Measurements from ENCODE around the gene KIF21B. TPM values are rescaled to one million over a fixed set of nuclear protein-coding genes. Genes with fewer than 3 reads are reported as not detected.

The KIF21B gene
- total and polyA plus RNA-seq, 9 of the 15 experiments (the other 6 are each of a cell fraction or from before 2014, with no cell fraction given), result 0.46 to 13.4 (median 5.9) TPM

DNA sequence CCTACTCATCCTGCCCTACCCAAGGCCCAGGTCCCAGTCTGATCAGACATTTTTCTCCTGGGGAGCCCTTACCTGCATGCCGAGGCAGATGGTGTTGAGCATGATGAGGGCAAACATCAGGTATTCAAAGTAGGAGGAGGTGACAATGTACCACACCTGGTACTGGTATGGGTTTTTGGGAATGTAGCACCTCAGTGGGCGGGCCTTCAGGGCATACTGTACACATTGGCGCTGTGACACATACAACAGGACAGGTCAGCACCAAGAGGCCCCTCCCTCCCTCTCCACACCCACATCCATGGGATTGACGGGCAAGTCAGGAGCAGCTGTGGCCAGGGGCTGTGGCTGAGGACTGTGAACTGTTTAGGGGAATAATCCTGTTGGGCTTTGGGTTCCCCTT lies 37.1 kb upstream of the KIF21B start (continued):
- TF ChIP-seq SMARCB1 (IDR thresholded peaks at IDR 0.05; ENCODE audit: insufficient read length, low read depth) (no peak), L3MBTL2 (IDR thresholded peaks at IDR 0.05) (no peak), ETS2 (tag; IDR thresholded peaks at IDR 0.05; ENCODE audit: borderline replicate concordance, poor library complexity, severe bottlenecking) (no peak), HDAC3 (IDR thresholded peaks at IDR 0.05; ENCODE audit: borderline replicate concordance, partially characterized antibody) (no peak), HNRNPUL1 (IDR thresholded peaks at IDR 0.05; ENCODE audit: low read length) (no peak)
- TF ChIP-seq, protein P1, sequence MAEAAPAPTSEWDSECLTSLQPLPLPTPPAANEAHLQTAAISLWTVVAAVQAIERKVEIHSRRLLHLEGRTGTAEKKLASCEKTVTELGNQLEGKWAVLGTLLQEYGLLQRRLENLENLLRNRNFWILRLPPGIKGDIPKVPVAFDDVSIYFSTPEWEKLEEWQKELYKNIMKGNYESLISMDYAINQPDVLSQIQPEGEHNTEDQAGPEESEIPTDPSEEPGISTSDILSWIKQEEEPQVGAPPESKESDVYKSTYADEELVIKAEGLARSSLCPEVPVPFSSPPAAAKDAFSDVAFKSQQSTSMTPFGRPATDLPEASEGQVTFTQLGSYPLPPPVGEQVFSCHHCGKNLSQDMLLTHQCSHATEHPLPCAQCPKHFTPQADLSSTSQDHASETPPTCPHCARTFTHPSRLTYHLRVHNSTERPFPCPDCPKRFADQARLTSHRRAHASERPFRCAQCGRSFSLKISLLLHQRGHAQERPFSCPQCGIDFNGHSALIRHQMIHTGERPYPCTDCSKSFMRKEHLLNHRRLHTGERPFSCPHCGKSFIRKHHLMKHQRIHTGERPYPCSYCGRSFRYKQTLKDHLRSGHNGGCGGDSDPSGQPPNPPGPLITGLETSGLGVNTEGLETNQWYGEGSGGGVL (CRISPR knock-in tag; IDR thresholded peaks at IDR 0.05), result no peak
- TF ChIP-seq, protein P2, sequence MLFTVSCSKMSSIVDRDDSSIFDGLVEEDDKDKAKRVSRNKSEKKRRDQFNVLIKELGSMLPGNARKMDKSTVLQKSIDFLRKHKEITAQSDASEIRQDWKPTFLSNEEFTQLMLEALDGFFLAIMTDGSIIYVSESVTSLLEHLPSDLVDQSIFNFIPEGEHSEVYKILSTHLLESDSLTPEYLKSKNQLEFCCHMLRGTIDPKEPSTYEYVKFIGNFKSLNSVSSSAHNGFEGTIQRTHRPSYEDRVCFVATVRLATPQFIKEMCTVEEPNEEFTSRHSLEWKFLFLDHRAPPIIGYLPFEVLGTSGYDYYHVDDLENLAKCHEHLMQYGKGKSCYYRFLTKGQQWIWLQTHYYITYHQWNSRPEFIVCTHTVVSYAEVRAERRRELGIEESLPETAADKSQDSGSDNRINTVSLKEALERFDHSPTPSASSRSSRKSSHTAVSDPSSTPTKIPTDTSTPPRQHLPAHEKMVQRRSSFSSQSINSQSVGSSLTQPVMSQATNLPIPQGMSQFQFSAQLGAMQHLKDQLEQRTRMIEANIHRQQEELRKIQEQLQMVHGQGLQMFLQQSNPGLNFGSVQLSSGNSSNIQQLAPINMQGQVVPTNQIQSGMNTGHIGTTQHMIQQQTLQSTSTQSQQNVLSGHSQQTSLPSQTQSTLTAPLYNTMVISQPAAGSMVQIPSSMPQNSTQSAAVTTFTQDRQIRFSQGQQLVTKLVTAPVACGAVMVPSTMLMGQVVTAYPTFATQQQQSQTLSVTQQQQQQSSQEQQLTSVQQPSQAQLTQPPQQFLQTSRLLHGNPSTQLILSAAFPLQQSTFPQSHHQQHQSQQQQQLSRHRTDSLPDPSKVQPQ (CRISPR knock-in tag; IDR thresholded peaks at IDR 0.05; ENCODE audit: borderline replicate concordance), result no peak
